ENCODE results near the gene ADGRD2.

Gene ADGRD2

DNA sequence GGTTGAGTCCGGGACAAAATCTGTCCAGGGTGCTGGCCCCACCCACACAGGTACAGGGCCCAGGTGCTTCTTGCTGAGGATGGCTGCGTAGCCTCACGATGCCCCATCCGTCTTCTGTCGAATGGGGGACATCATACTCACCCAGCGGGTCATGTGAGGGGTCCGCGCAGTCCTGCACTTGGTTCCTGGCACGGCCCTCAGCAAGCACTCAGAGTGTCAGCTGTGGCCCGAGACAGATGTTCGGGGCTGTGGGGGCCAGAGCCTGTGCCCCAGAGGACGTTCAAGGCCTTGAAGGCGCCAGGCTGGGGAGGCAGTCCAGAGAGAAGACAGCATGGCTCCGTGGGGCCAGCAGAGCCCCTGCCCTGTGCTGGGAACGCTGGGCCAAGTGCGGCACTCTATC lies 29.1 kb downstream of the ADGRD2 start:
- Histone ChIP-seq H3K18ac (ENCODE audit: low read length) (peak overlapping the region; percentile 84), H3K14ac (ENCODE audit: low read length) (peak overlapping the region; percentile 49), H2AK5ac (ENCODE audit: low read depth, low read length) (peak overlapping the region; percentile 100), H2AFZ (ENCODE audit: low read length) (no peak overlapping the region), H3K4ac (ENCODE audit: low read length) (peak overlapping the region; percentile 94), H2BK12ac (ENCODE audit: low read length) (peak overlapping the region; percentile 92), H3K4me1 (ENCODE audit: control insufficient read depth in 2 of 2, insufficient read depth in 1 of 2, low read depth in 1 of 2, low read length in 2 of 2) (peaks cover 14 to 35% of the 10 kb centered on the region in 2 donors), H3K4me3 (ENCODE audit: low read length in 2 of 2) (no peak overlapping the region), H2BK120ac (ENCODE audit: low read depth, low read length) (peak overlapping the region; percentile 100), H3K23ac (ENCODE audit: low read depth, low read length, poor library complexity) (no peak overlapping the region), H2BK15ac (ENCODE audit: low read length) (peak overlapping the region; percentile 99), H3K9me3 (replicated peaks in 1 of 2; ENCODE audit: control insufficient read depth in 2 of 2, insufficient read depth in 1 of 2, low read depth in 1 of 2, low read length in 2 of 2) (peaks cover 0 to 1% of the 10 kb centered on the region in 2 donors), H2BK5ac (ENCODE audit: low read length) (peak overlapping the region; percentile 95), H3K36me3 (replicated peaks in 1 of 2; ENCODE audit: control insufficient read depth in 2 of 2, insufficient read depth in 2 of 2, low read length in 2 of 2) (no peaks in the 10 kb centered on the region), H3K27me3 (ENCODE audit: control insufficient read depth in 3 of 3, insufficient read depth in 3 of 3, low read depth in 1 of 3, low read length in 3 of 3) (peaks cover 0 to 79% (median 12%) of the 10 kb centered on the region in 3 experiments), H3K27ac (replicated peaks; ENCODE audit: low read length) (no peak overlapping the region), H4K8ac (ENCODE audit: low read depth, low read length) (no peak overlapping the region), H3K9ac (ENCODE audit: low read depth, low read length, poor library complexity) (no peak overlapping the region), H3K4me2 (ENCODE audit: insufficient read depth, low read length, poor library complexity, severe bottlenecking) (no peak overlapping the region), H4K91ac (ENCODE audit: low read depth, low read length, poor library complexity) (no peak overlapping the region), H3K79me1 (ENCODE audit: low read depth, low read length) (no peaks in the 10 kb centered on the region)
- DNase-seq (ENCODE audit: low spot score) = no peak
- no CpG with 5 or more reads among the region's 16 CpGs for WGBS, 2 donors (ENCODE audit: extremely low coverage in 2 of 2, insufficient read length in 2 of 2, insufficient replicate concordance in 1 of 2)

DNA sequence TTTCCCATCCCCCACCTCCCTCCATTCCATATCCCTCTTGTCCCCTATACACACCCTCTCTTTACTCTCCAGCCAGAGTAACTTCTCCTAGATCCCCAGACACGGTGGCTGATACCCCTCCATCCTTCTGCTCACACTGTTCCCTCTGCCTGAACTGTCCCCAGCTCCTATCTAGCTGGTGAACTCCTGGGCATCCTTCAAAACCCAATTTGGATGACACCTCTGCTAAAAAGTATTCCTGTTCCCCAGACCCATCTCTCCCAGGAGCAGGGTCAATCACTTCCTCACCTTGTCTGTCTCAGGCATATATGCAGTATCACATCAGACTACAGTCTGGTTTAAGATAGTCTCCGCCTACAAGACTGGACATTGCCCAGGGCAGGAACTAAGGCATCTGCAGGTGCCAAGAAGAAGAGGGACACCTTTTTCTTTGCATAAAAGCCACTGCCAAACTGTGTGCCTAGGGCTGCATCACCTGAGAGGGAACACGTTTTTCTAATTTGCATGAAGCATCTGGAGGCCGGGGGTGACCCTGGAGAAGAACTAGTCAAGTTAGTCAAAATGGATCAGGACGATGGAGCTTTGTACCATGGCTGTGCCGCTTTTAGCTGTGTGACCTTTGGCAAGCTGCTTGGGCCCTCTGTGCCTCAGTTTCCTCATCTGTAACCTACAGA lies 29.8 kb downstream of the ADGRD2 start:
- peaks cover 14 to 36% of the 10 kb centered on the region in 2 donors for H3K4me1 ChIP-seq (ENCODE audit: control insufficient read depth in 2 of 2, insufficient read depth in 1 of 2, low read depth in 1 of 2, low read length in 2 of 2)
- peaks cover 0 to 76% (median 12%) of the 10 kb centered on the region in 3 experiments for H3K27me3 ChIP-seq (ENCODE audit: control insufficient read depth in 3 of 3, insufficient read depth in 3 of 3, low read depth in 1 of 3, low read length in 3 of 3)
- no peak overlapping the region for H2BK120ac ChIP-seq (ENCODE audit: low read depth, low read length)
- no peak overlapping the region for H3K27ac ChIP-seq (replicated peaks; ENCODE audit: low read length)
- H3K14ac ChIP-seq (ENCODE audit: low read length) = peak overlapping the region; percentile 49
- no peak overlapping the region for H3K4me2 ChIP-seq (ENCODE audit: insufficient read depth, low read length, poor library complexity, severe bottlenecking)
- no peak overlapping the region for H3K9ac ChIP-seq (ENCODE audit: low read depth, low read length, poor library complexity)
- no peak overlapping the region for H3K4me3 ChIP-seq (ENCODE audit: low read length in 2 of 2)
- WGBS, 2 donors (ENCODE audit: extremely low coverage in 2 of 2, insufficient read length in 2 of 2, insufficient replicate concordance in 1 of 2) = no CpG with 5 or more reads among the region's 6 CpGs
- H3K9me3 ChIP-seq (replicated peaks in 1 of 2; ENCODE audit: control insufficient read depth in 2 of 2, insufficient read depth in 1 of 2, low read depth in 1 of 2, low read length in 2 of 2) = peaks cover 0 to 1% of the 10 kb centered on the region in 2 donors
- no peak overlapping the region for H4K8ac ChIP-seq (ENCODE audit: low read depth, low read length)
- H3K18ac ChIP-seq (ENCODE audit: low read length) = peak overlapping the region; percentile 81
- H3K4ac ChIP-seq (ENCODE audit: low read length) = no peak overlapping the region
- no peaks in the 10 kb centered on the region for H3K36me3 ChIP-seq (replicated peaks in 1 of 2; ENCODE audit: control insufficient read depth in 2 of 2, insufficient read depth in 2 of 2, low read length in 2 of 2)
- peak overlapping the region; percentile 100 for H2AK5ac ChIP-seq (ENCODE audit: low read depth, low read length)
- no peak overlapping the region for H2AFZ ChIP-seq (ENCODE audit: low read length)
- H4K91ac ChIP-seq (ENCODE audit: low read depth, low read length, poor library complexity) = peak overlapping the region; percentile 56
- H2BK15ac ChIP-seq (ENCODE audit: low read length) = peak overlapping the region; percentile 99
- H3K23ac ChIP-seq (ENCODE audit: low read depth, low read length, poor library complexity) = no peak overlapping the region
- H2BK5ac ChIP-seq (ENCODE audit: low read length) = peak overlapping the region; percentile 95
- H2BK12ac ChIP-seq (ENCODE audit: low read length) = peak overlapping the region; percentile 36
- no peak for DNase-seq (ENCODE audit: low spot score)
- no peaks in the 10 kb centered on the region for H3K79me1 ChIP-seq (ENCODE audit: low read depth, low read length)

DNA sequence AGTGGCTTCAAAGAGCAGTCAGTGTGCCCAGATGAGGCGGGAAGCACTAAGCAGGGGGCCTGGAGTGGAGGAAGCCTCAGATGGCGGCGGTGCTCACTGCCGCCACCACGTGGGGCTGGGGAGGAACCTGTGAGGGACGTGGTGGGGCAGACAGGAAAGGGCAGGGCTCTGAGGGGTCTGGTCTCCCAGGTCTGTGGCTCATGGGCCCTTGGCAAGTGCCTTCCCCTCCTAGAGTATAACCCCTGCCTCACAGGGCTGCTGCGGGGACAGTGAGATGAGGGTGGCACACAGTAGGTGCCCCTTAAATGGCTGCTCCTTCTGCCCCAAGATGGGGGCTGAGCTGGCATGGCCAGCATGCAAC lies 30.4 kb downstream of the ADGRD2 start:
- peak overlapping the region; percentile 100 for H2AK5ac ChIP-seq (ENCODE audit: low read depth, low read length)
- H2BK120ac ChIP-seq (ENCODE audit: low read depth, low read length) = no peak overlapping the region
- peaks cover 0 to 76% (median 12%) of the 10 kb centered on the region in 3 experiments for H3K27me3 ChIP-seq (ENCODE audit: control insufficient read depth in 3 of 3, insufficient read depth in 3 of 3, low read depth in 1 of 3, low read length in 3 of 3)
- no peak overlapping the region for H4K91ac ChIP-seq (ENCODE audit: low read depth, low read length, poor library complexity)
- no peak overlapping the region for H3K27ac ChIP-seq (replicated peaks; ENCODE audit: low read length)
- DNase-seq (ENCODE audit: low spot score) = no peak
- H2BK15ac ChIP-seq (ENCODE audit: low read length) = peak overlapping the region; percentile 93
- no CpG with 5 or more reads among the region's 7 CpGs for WGBS, 2 donors (ENCODE audit: extremely low coverage in 2 of 2, insufficient read length in 2 of 2, insufficient replicate concordance in 1 of 2)
- H2AFZ ChIP-seq (ENCODE audit: low read length) = no peak overlapping the region
- no peak overlapping the region for H3K9ac ChIP-seq (ENCODE audit: low read depth, low read length, poor library complexity)
- no peak overlapping the region for H4K8ac ChIP-seq (ENCODE audit: low read depth, low read length)
- H3K14ac ChIP-seq (ENCODE audit: low read length) = no peak overlapping the region
- peaks cover 0 to 1% of the 10 kb centered on the region in 2 donors for H3K9me3 ChIP-seq (replicated peaks in 1 of 2; ENCODE audit: control insufficient read depth in 2 of 2, insufficient read depth in 1 of 2, low read depth in 1 of 2, low read length in 2 of 2)
- no peak overlapping the region for H3K4me3 ChIP-seq (ENCODE audit: low read length in 2 of 2)
- H3K4me2 ChIP-seq (ENCODE audit: insufficient read depth, low read length, poor library complexity, severe bottlenecking) = no peak overlapping the region
- no peaks in the 10 kb centered on the region for H3K79me1 ChIP-seq (ENCODE audit: low read depth, low read length)
- no peak overlapping the region for H3K4ac ChIP-seq (ENCODE audit: low read length)
- H2BK12ac ChIP-seq (ENCODE audit: low read length) = no peak overlapping the region
- H3K18ac ChIP-seq (ENCODE audit: low read length) = peak overlapping the region; percentile 81
- peak overlapping the region; percentile 95 for H2BK5ac ChIP-seq (ENCODE audit: low read length)
- no peak overlapping the region for H3K23ac ChIP-seq (ENCODE audit: low read depth, low read length, poor library complexity)
- H3K36me3 ChIP-seq (replicated peaks in 1 of 2; ENCODE audit: control insufficient read depth in 2 of 2, insufficient read depth in 2 of 2, low read length in 2 of 2) = no peaks in the 10 kb centered on the region
- peaks cover 14 to 39% of the 10 kb centered on the region in 2 donors for H3K4me1 ChIP-seq (ENCODE audit: control insufficient read depth in 2 of 2, insufficient read depth in 1 of 2, low read depth in 1 of 2, low read length in 2 of 2)

DNA sequence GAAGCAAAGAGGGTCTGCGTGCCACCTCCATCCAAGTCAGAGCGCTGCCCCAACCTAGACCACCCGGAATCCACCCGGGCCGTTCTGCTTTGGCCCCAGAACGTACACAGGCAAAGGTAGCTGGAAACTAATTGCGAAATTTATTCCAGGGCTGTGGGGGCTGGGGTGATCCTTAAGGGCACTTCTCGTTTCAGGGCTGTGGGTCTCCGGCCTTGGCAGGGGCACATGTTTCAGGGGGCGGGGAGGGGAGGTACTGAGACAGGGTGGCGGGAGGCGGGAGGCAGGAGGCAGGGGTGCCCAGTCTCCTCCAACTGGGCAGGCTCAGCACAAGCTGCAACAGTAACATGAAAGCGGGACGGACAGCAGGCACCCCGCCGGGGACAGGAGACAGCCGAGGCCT lies 30.9 kb downstream of the ADGRD2 start:
- Histone ChIP-seq H3K14ac (ENCODE audit: low read length) (no peak overlapping the region), H3K9me3 (replicated peaks in 1 of 2; ENCODE audit: control insufficient read depth in 2 of 2, insufficient read depth in 1 of 2, low read depth in 1 of 2, low read length in 2 of 2) (peaks cover 0 to 1% of the 10 kb centered on the region in 2 donors), H4K91ac (ENCODE audit: low read depth, low read length, poor library complexity) (no peak overlapping the region), H2BK15ac (ENCODE audit: low read length) (peak overlapping the region; percentile 93), H3K27me3 (ENCODE audit: control insufficient read depth in 3 of 3, insufficient read depth in 3 of 3, low read depth in 1 of 3, low read length in 3 of 3) (peaks cover 0 to 79% (median 12%) of the 10 kb centered on the region in 3 experiments), H2AFZ (ENCODE audit: low read length) (no peak overlapping the region), H2BK120ac (ENCODE audit: low read depth, low read length) (no peak overlapping the region), H4K8ac (ENCODE audit: low read depth, low read length) (no peak overlapping the region), H2AK5ac (ENCODE audit: low read depth, low read length) (peak overlapping the region; percentile 38), H3K27ac (replicated peaks; ENCODE audit: low read length) (no peak overlapping the region), H3K36me3 (replicated peaks in 1 of 2; ENCODE audit: control insufficient read depth in 2 of 2, insufficient read depth in 2 of 2, low read length in 2 of 2) (no peaks in the 10 kb centered on the region), H3K9ac (ENCODE audit: low read depth, low read length, poor library complexity) (no peak overlapping the region), H3K4me3 (ENCODE audit: low read length in 2 of 2) (no peak overlapping the region), H3K23ac (ENCODE audit: low read depth, low read length, poor library complexity) (peak overlapping the region; percentile 16), H3K4ac (ENCODE audit: low read length) (no peak overlapping the region), H3K79me1 (ENCODE audit: low read depth, low read length) (no peaks in the 10 kb centered on the region), H2BK5ac (ENCODE audit: low read length) (no peak overlapping the region), H3K4me1 (ENCODE audit: control insufficient read depth in 2 of 2, insufficient read depth in 1 of 2, low read depth in 1 of 2, low read length in 2 of 2) (peaks cover 14 to 43% of the 10 kb centered on the region in 2 donors), H3K18ac (ENCODE audit: low read length) (peak overlapping the region; percentile 9), H3K4me2 (ENCODE audit: insufficient read depth, low read length, poor library complexity, severe bottlenecking) (no peak overlapping the region), H2BK12ac (ENCODE audit: low read length) (no peak overlapping the region)
- no peak for DNase-seq (ENCODE audit: low spot score)
- no CpG with 5 or more reads among the region's 17 CpGs for WGBS, 2 donors (ENCODE audit: extremely low coverage in 2 of 2, insufficient read length in 2 of 2, insufficient replicate concordance in 1 of 2)
